Testis (tissue), 3 donors: ENCODE results near the gene RTN4RL2. TPM values are rescaled to one million over a fixed set of nuclear protein-coding genes. Genes with fewer than 3 reads are reported as not detected.

Experiments
- DNase-seq: peaks from one replicate; pipeline ENCODE4 v3.0.0-alpha.2; 2019
- H3K27ac ChIP-seq, 2 donors: fragments of 200-600 bp; sonication (generic); one replicate each; pipeline ENCODE4 v1.5.1; 2019
- H3K27me3 ChIP-seq: fragments of 200-600 bp; sonication (generic); one replicate; pipeline ENCODE4 v1.5.1; 2019
- H3K36me3 ChIP-seq: fragments of 200-600 bp; sonication (generic); one replicate; pipeline ENCODE4 v1.5.1; 2017; ENCODE audit warnings: low read depth; ENCODE audit errors: missing control alignments
- H3K4me1 ChIP-seq: fragments of 200-600 bp; sonication (generic); one replicate; pipeline ENCODE4 v1.5.1; 2019
- H3K4me3 ChIP-seq, 2 donors: fragments of 200-600 bp; sonication (generic); one replicate each; pipeline ENCODE4 v1.5.1; 2017 to 2019
- H3K9me3 ChIP-seq: fragments of 200-600 bp; sonication (generic); one replicate; pipeline ENCODE4 v1.5.1; 2017
- CTCF ChIP-seq, 3 experiments: fragments of 450-650 bp in 2 of 3; fragments of 200-600 bp in 1 of 3; sonication (generic) in 1 of 3; IDR thresholded peaks; one replicate each; pipeline ENCODE4 v1.5.1; 2016 to 2019; ENCODE audit warnings: antibody characterized with exemption in 3 of 3, mild to moderate bottlenecking in 2 of 3, moderate library complexity in 1 of 3
- POLR2A ChIP-seq: fragments of 450-650 bp; IDR thresholded peaks from one replicate; pipeline ENCODE4 v1.6.1; 2017; ENCODE audit warnings: antibody characterized with exemption, mild to moderate bottlenecking, moderate library complexity
- WGBS, 2 donors: methylation state at CpG; one replicate each; pipeline ENCODE4 v1.1.5; 2018; 5-methylcytosine and 5-hydroxymethylcytosine counted together
- intact Hi-C: fragments of 100-400 bp; cut with DNase I; formaldehyde crosslinking; loops from one replicate; pipeline ENCODE4 v1.15.1; 2023; ENCODE audit warnings: low total_unique reads
- polyA plus RNA-seq: library from polyadenylated mRNA; stranded (reverse); fragments of 350-450 nt; fragmentation: Illumina TruSeq; extraction: RNeasy Lipid Tissue Mini Kit (QIAGEN cat#74804); gene quantifications from one replicate; pipeline ENCODE4 v1.2.3, GENCODE V29; 2014; ENCODE audit warnings: low read depth, low replicate concordance; ENCODE audit not compliant: insufficient read depth
- total RNA-seq, 2 donors: library from RNA; depleted of rRNA; stranded (reverse); fragments of >200 nt; gene quantifications; one replicate each; pipeline ENCODE4 v1.2.3, GENCODE V29; 2016

Gene RTN4RL2
- total and polyA plus RNA-seq, 3 donors from 2014 or later = 2.3 to 3.2 (median 2.5) TPM

- WGBS, 2 donors = 78 to 79% methylated on average over 16 of the region's 16 CpGs
- H3K27ac ChIP-seq = no peak overlapping the region
- H3K4me1 ChIP-seq = peaks cover 30% of the 10 kb centered on the region
- TF ChIP-seq POLR2A = no peak
- TF ChIP-seq CTCF (IDR thresholded peaks at IDR 0.05) = no peak
- H3K9me3 ChIP-seq = no peaks in the 10 kb centered on the region
- DNase-seq = no peak
- intact Hi-C loops = no loop called here
- H3K4me3 ChIP-seq = no peak overlapping the region
- no peaks in the 10 kb centered on the region for H3K27me3 ChIP-seq
- no peaks in the 10 kb centered on the region for H3K36me3 ChIP-seq
Measured at GRCh38 chr11:57461841-57462489, 1.6 kb downstream of the RTN4RL2 start.

GRCh38 chr11:57462597-57462996 is 2.3 kb downstream of the RTN4RL2 start:
- no peak for DNase-seq
- no peaks in the 10 kb centered on the region for H3K9me3 ChIP-seq
- 88 to 93% methylated on average over 3 of the region's 3 CpGs for WGBS, 2 donors
- peaks cover 24% of the 10 kb centered on the region for H3K4me1 ChIP-seq
- no peak overlapping the region for H3K27ac ChIP-seq
- TF ChIP-seq POLR2A (no peak), CTCF (IDR thresholded peaks at IDR 0.05) (no peak)
- intact Hi-C loops = no loop called here
- no peak overlapping the region for H3K4me3 ChIP-seq
- H3K27me3 ChIP-seq = no peaks in the 10 kb centered on the region
- no peaks in the 10 kb centered on the region for H3K36me3 ChIP-seq

GRCh38 chr11:57463671-57464538 is 3.6 kb downstream of the RTN4RL2 start:
- no peaks in the 10 kb centered on the region for H3K27me3 ChIP-seq
- no peak for DNase-seq
- H3K36me3 ChIP-seq = no peaks in the 10 kb centered on the region
- no peaks in the 10 kb centered on the region for H3K9me3 ChIP-seq
- TF ChIP-seq CTCF (IDR thresholded peaks at IDR 0.05) = no peak
- no peak for TF ChIP-seq POLR2A
- 71 to 78% methylated on average over 10 to 14 of the region's 14 CpGs for WGBS, 2 donors
- no peak overlapping the region for H3K27ac ChIP-seq
- peaks cover 13% of the 10 kb centered on the region for H3K4me1 ChIP-seq
- intact Hi-C loops = no loop called here
- H3K4me3 ChIP-seq = no peak overlapping the region

GRCh38 chr11:57464539-57465181 is 4.3 kb downstream of the RTN4RL2 start:
- intact Hi-C loops = no loop called here
- WGBS, 2 donors = 65 to 71% methylated on average over 30 of the region's 30 CpGs
- H3K9me3 ChIP-seq = no peaks in the 10 kb centered on the region

More at GRCh38 chr11:57464539-57465181, 4.3 kb downstream of the RTN4RL2 start:
- DNase-seq = no peak
- Histone ChIP-seq H3K4me3 (no peak overlapping the region), H3K27ac (no peak overlapping the region), H3K27me3 (no peaks in the 10 kb centered on the region), H3K4me1 (peaks cover 5% of the 10 kb centered on the region), H3K36me3 (no peaks in the 10 kb centered on the region)
- TF ChIP-seq POLR2A (no peak), CTCF (IDR thresholded peaks at IDR 0.05) (no peak)
